Measurements from ENCODE around the gene WASF2. TPM values are rescaled to one million over a fixed set of nuclear protein-coding genes. Genes with fewer than 3 reads are reported as not detected.

Gene WASF2
- total and polyA plus RNA-seq, 2 of the 8 experiments (the other 6 are each of a cell fraction or from before 2014, with no cell fraction given), result 32.1 to 86.6 TPM

DNA sequence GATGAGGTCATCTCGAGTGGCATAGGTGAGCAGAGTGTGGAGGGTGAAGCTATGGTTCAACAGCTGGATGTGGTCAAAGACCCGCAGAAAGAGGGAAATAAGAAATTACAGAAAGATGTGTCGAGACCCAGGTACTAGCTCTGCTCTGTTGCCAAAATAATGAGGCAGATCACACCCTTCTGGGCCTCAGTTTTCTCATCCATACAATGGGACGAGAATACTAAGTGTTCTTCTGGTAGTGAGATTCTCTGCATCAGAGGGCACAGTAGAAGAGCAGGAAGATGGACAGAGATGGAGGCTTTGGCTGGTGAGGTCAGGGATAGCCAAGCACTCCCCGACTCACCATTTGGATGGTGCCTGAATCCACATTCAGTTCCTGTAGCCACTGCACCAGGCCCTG lies 134.3 kb downstream of the WASF2 start:
- ChIA-PET POLR2A (ENCODE audit: partially characterized antibody) (interaction anchor here (0.7 to 10.9 kb wide), 5 partner anchors 6 to 53 kb away, joined by 3 to 101 read pairs (median 4); partner anchors contain the start of gene MAP3K6), CTCF (ENCODE audit: partially characterized antibody) (interaction anchor here (1.6 to 28.8 kb wide), 12 partner anchors 10 to 307 kb away, joined by 3 to 625 read pairs (median 41); partner anchors contain the start of genes CD164L2, FCN3, GPR3 and MAP3K6)
- no peak overlapping the region for H2AK5ac ChIP-seq (ENCODE audit: low read depth, low read length)
- no peak overlapping the region for H2BK12ac ChIP-seq (ENCODE audit: low read depth, low read length)
- no peak overlapping the region for H4K91ac ChIP-seq (replicated peaks; ENCODE audit: insufficient read length, low read length)
- H3K79me1 ChIP-seq (ENCODE audit: low read depth, low read length), result no peaks in the 10 kb centered on the region
- no peaks in the 10 kb centered on the region for H3K36me3 ChIP-seq (ENCODE audit: control insufficient read depth in 2 of 4, insufficient read depth in 4 of 4, low read length in 3 of 4)
- peaks cover 8 to 33% (median 26%) of the 10 kb centered on the region in 4 experiments for H3K27me3 ChIP-seq (replicated peaks in 1 of 4; ENCODE audit: control insufficient read depth in 3 of 4, extremely low read depth in 1 of 4, insufficient read depth in 3 of 4, low read length in 3 of 4)
- H3K14ac ChIP-seq (ENCODE audit: insufficient read length), result no peak overlapping the region
- H4K8ac ChIP-seq (ENCODE audit: extremely low read depth, insufficient read depth, low read length), result 0 out of 2 replicates have a peak overlapping the region, but pooled peaks have one; percentile 59
- no peaks in the 10 kb centered on the region for H3K9me3 ChIP-seq (ENCODE audit: insufficient read depth in 2 of 2, low read depth in 1 of 2, low read length in 1 of 2)
- H3K18ac ChIP-seq (ENCODE audit: extremely low read depth, low read length), result no peak overlapping the region
- H2BK5ac ChIP-seq (ENCODE audit: low read depth, low read length), result no peak overlapping the region
- TF ChIP-seq FOSL1 (IDR thresholded peaks at IDR 0.05; ENCODE audit: insufficient read depth, low read depth, low read length), result no peak
- peaks cover 0 to 12% of the 10 kb centered on the region in 2 experiments for H4K20me1 ChIP-seq (replicated peaks in 1 of 2; ENCODE audit: control insufficient read depth in 1 of 2, insufficient read depth in 2 of 2, low read length in 2 of 2)
- H3K9ac ChIP-seq (replicated peaks in 1 of 4; ENCODE audit: extremely low read depth in 1 of 4, low read depth in 3 of 4, low read length in 3 of 4), result no peak overlapping the region
- H3K79me2 ChIP-seq (ENCODE audit: control insufficient read depth in 1 of 2, insufficient read depth in 2 of 2, low read length in 2 of 2), result no peaks in the 10 kb centered on the region
- peak overlapping the region; percentile 63; the same call in 1 of the 2 replicates for H2BK15ac ChIP-seq (ENCODE audit: low read length)
- 89% methylated on average over 5 of the region's 5 CpGs; no CpG with 5 or more reads in 1 of the 2 experiments for WGBS, 2 experiments (ENCODE audit: extremely low coverage in 1 of 2, insufficient coverage in 1 of 2, insufficient read length in 1 of 2, insufficient replicate concordance in 2 of 2, low coverage in 1 of 2, low lambda C conversion rate in 2 of 2, missing lambda C conversion rate in 1 of 2)
- DNase-seq (ENCODE audit: low read depth in 1 of 2, low spot score in 2 of 2), result no peak
- H3K23ac ChIP-seq (ENCODE audit: insufficient read length), result no peak overlapping the region
- H3K4me2 ChIP-seq (ENCODE audit: insufficient read depth in 1 of 2, low read depth in 2 of 2, low read length in 2 of 2), result no peak overlapping the region
- no peak overlapping the region for H3K27ac ChIP-seq (ENCODE audit: low read depth, low read length)
- no peak overlapping the region for H2AFZ ChIP-seq (ENCODE audit: low read length)
- H3K4ac ChIP-seq (replicated peaks; ENCODE audit: insufficient read length, low read depth, low read length), result no peak overlapping the region
- peaks cover 0 to 14% (median 5%) of the 10 kb centered on the region in 4 experiments; a peak in 6 of 7 replicates for H3K4me1 ChIP-seq (replicated peaks in 1 of 4; ENCODE audit: control insufficient read depth in 3 of 4, insufficient read depth in 4 of 4, low read length in 3 of 4)
- H2BK20ac ChIP-seq (ENCODE audit: low read length), result no peak overlapping the region
- H3K4me3 ChIP-seq (ENCODE audit: extremely low read depth in 1 of 4, insufficient read depth in 2 of 4, low read depth in 3 of 4, low read length in 4 of 4), result no peak overlapping the region
- peaks cover 16% of the 10 kb centered on the region for H3K23me2 ChIP-seq (ENCODE audit: low read depth, low read length)
- H2BK120ac ChIP-seq (replicated peaks; ENCODE audit: low read depth, low read length), result no peak overlapping the region
- H3K56ac ChIP-seq (replicated peaks; ENCODE audit: insufficient read length, low read depth, low read length), result no peak overlapping the region
- H4K5ac ChIP-seq (ENCODE audit: insufficient read length, low read depth, low read length), result no peak overlapping the region
- FAIRE-seq, result no peak

Other genes starting within 250 kb of the WASF2 start
- 25.1 and 27.0 TPM in 2 replicates for gene TMEM222, start 168.0 kb downstream of the WASF2 start, total RNA-seq (2021; fragmentation: NEBNext Ultra II Directional; extraction: Animal tissue kit (Norgen Biotek cat#: 25700))
- gene TMEM222, start 168.0 kb downstream of the WASF2 start, polyA plus RNA-seq (2011; rRNA removed), result 51.8 and 66.9 TPM in 2 replicates
- gene SYTL1, start 148.1 kb downstream of the WASF2 start, total RNA-seq (2021; fragmentation: NEBNext Ultra II Directional; extraction: Animal tissue kit (Norgen Biotek cat#: 25700)), result 6.4 and 8.8 TPM in 2 replicates
- gene SYTL1, start 148.1 kb downstream of the WASF2 start, polyA plus RNA-seq (2011; rRNA removed), result 19.5 and 33.8 TPM in 2 replicates
- 7.6 and 11.2 TPM in 2 replicates for gene MAP3K6, start 123.2 kb downstream of the WASF2 start, total RNA-seq (2021; fragmentation: NEBNext Ultra II Directional; extraction: Animal tissue kit (Norgen Biotek cat#: 25700))
- 7.4 and 10.3 TPM in 2 replicates for gene MAP3K6, start 123.2 kb downstream of the WASF2 start, polyA plus RNA-seq (2011; rRNA removed)
- gene FCN3, start 115.3 kb downstream of the WASF2 start, total RNA-seq (2021; fragmentation: NEBNext Ultra II Directional; extraction: Animal tissue kit (Norgen Biotek cat#: 25700)), result 0.30 TPM in 1 of 2 replicates, not detected in the other
- 0.35 and 0.57 TPM in 2 replicates for gene FCN3, start 115.3 kb downstream of the WASF2 start, polyA plus RNA-seq (2011; rRNA removed)
- 3.3 and 3.8 TPM in 2 replicates for gene CD164L2, start 106.8 kb downstream of the WASF2 start, total RNA-seq (2021; fragmentation: NEBNext Ultra II Directional; extraction: Animal tissue kit (Norgen Biotek cat#: 25700))
- gene CD164L2, start 106.8 kb downstream of the WASF2 start, polyA plus RNA-seq (2011; rRNA removed), result 3.3 and 5.5 TPM in 2 replicates
- gene GPR3, start 97.5 kb downstream of the WASF2 start, total RNA-seq (2021; fragmentation: NEBNext Ultra II Directional; extraction: Animal tissue kit (Norgen Biotek cat#: 25700)), result 9.4 and 9.9 TPM in 2 replicates
- 26.5 and 34.9 TPM in 2 replicates for gene GPR3, start 97.5 kb downstream of the WASF2 start, polyA plus RNA-seq (2011; rRNA removed)
- gene AHDC1, start 114.0 kb upstream of the WASF2 start, total RNA-seq (2021; fragmentation: NEBNext Ultra II Directional; extraction: Animal tissue kit (Norgen Biotek cat#: 25700)), result 35.1 and 39.4 TPM in 2 replicates
- 4.4 and 8.6 TPM in 2 replicates for gene AHDC1, start 114.0 kb upstream of the WASF2 start, polyA plus RNA-seq (2011; rRNA removed)
- 0.22 and 0.36 TPM in 2 replicates for gene FGR, start 145.0 kb upstream of the WASF2 start, total RNA-seq (2021; fragmentation: NEBNext Ultra II Directional; extraction: Animal tissue kit (Norgen Biotek cat#: 25700))
- 0.86 and 0.95 TPM in 2 replicates for gene FGR, start 145.0 kb upstream of the WASF2 start, polyA plus RNA-seq (2011; rRNA removed)
- gene IFI6, start 182.0 kb upstream of the WASF2 start, total RNA-seq (2021; fragmentation: NEBNext Ultra II Directional; extraction: Animal tissue kit (Norgen Biotek cat#: 25700)), result 4.9 and 6.1 TPM in 2 replicates
- gene IFI6, start 182.0 kb upstream of the WASF2 start, polyA plus RNA-seq (2011; rRNA removed), result 13.0 and 13.2 TPM in 2 replicates
- 12.8 and 16.2 TPM in 2 replicates for gene FAM76A, start 235.8 kb upstream of the WASF2 start, total RNA-seq (2021; fragmentation: NEBNext Ultra II Directional; extraction: Animal tissue kit (Norgen Biotek cat#: 25700))
- gene FAM76A, start 235.8 kb upstream of the WASF2 start, polyA plus RNA-seq (2011; rRNA removed), result 2.7 and 3.4 TPM in 2 replicates

Data from H1 (cell line).